CD1c-positive myeloid dendritic cell (primary cell): Measurements from ENCODE around the gene RPL36.
A peak's percentile ranks its signal among the peaks of the same experiment; 100 is the strongest.
"Not testable (repeated sequence)": the region's sequence is repeated elsewhere in the genome, so short reads cannot be mapped to it uniquely, and the experiment has no call there.

Experiments used
- DNase-seq: peaks from one replicate; pipeline ENCODE4 v3.0.0-alpha.2; 2016; ENCODE audit errors: extremely low spot score

RPL36 gene

DNA sequence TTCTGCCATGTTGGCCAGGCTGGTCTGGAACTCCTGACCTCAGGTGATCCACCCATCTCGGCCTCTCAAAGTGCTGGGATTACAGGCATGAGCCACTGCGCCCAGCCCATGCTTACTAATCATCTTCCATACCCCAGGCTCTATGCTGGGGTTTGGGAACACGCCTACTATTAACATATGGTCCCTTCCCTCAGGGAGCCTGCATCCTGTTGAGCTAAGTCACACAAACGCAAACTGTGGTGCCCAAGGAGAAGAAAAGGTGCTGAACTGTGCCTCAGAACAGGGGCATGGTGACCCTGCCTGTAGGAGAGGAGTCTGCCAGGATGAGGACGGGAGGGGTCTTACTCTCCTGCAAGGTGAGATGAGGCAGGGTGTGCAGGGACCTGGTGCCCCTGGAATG lies 15.4 kb upstream of the RPL36 start:
- no peak for DNase-seq

DNA sequence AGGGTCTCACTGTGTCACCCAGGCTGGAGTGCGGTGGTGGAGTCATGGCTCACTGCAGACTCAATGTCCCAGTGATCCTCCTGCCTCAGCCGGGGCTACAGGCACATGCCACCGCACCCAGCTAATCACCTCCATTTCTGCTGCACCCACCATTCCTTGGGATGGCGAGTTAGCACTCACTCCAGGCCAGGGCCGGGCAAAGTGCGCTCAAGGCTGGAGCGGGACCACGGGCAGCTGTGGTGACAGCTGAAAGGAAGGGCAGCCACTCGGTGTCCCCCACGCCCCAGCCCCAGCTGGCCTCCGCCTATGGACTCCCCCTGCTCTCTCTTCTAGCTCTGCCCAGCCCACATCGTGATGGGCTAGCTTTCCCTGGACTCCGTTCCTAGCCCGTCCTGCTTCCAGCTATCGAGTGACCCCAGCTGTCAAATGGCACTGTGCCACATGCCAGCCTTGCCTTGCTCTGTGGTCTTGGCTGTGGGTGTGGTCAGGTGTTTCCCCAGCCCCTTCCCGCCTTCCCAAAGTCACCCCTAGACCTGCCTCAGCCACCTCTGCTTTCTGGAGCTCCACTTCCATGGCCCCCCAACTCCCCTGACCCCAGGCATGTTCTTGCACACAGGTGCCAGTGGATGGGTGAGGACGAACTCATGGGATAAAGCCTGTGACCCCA lies 13.9 kb upstream of the RPL36 start:
- no peak for DNase-seq

- no peak for DNase-seq
Observed at GRCh38 chr19:5676772-5677105, 13.4 kb upstream of the RPL36 start.

DNA sequence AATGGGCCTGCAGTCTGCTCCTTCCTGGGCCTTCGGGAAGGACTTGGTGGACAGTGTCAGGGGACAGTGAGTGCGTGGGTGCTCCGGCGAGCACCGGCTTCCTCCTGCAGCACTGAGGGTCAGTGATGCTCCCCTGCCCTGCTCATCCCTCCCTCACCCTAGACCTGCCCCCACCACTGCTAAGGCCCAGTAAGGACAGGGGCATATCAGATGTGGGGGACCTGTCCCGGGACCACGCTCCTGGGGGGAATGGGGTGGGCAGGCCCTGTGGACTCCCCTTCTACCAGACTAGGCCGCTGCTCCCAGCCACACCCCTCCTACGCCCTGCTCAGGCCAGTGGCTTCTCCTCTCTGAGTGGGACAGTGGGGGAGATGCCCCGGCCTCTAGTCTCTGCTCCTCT lies 13.0 kb upstream of the RPL36 start:
- DNase-seq, result no peak

DNA sequence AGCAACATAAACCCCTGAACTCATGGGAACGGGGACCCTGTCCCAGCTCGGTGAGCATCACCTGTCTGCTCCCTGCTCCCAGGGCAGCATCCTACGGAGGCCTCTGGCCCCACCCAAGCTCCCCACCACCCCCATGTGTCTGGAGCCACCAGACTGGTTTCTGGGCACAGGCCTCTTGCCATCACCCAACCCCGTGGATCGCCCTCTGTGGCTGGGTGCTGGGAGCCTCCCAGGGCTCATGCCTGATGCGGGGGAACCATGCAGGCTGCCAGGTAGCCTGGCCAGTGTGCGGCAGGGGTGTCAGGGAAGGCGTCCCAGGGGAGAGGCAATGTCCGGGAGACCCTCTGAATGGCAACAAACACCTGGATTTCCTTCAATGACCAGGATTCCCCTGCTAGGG lies 12.5 kb upstream of the RPL36 start:
- DNase-seq, result no peak

GRCh38 chr19:5678071-5678718 lies 11.9 kb upstream of the RPL36 start:
- DNase-seq, result no peak

DNA sequence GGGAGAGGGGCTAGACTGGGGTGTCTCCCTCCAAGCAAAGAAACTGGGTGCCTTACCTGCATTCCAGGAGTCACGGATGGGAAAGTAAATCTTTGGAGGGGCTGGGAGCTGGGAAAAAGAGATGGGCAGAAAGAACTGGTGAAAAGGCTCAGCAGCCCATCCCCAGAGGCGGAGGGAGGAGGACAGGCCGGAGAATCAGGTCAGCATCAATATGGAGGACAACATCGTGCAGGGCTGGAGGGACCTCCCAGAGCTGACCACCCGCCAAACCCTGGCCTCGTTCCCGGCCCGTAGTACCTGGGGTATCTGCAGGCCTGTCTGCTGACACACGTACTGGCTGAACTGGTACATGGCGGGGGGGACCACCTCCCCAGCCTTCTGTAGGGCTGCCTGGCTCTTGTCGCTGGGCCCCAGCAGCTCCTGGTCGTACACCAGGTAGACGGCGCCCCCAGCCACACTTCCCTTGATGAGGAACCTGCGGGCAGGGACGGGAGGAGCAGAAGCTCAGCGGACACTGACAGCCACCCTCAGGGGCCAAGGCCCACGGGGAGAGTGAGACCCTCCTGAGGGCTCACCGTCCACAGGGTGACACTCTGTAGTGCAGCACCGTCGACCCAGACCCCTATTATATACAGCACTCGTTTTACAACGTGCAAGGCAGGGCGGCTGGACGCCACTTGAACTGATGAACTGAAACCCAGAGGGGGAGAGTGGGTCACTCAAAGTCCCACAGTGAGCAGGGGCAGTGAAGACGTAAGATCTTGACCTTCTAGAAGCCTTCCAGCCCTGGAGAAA lies 10.6 kb upstream of the RPL36 start:
- no peak for DNase-seq

- DNase-seq, result no peak
Observed at GRCh38 chr19:5680084-5680436, 10.0 kb upstream of the RPL36 start.

DNA sequence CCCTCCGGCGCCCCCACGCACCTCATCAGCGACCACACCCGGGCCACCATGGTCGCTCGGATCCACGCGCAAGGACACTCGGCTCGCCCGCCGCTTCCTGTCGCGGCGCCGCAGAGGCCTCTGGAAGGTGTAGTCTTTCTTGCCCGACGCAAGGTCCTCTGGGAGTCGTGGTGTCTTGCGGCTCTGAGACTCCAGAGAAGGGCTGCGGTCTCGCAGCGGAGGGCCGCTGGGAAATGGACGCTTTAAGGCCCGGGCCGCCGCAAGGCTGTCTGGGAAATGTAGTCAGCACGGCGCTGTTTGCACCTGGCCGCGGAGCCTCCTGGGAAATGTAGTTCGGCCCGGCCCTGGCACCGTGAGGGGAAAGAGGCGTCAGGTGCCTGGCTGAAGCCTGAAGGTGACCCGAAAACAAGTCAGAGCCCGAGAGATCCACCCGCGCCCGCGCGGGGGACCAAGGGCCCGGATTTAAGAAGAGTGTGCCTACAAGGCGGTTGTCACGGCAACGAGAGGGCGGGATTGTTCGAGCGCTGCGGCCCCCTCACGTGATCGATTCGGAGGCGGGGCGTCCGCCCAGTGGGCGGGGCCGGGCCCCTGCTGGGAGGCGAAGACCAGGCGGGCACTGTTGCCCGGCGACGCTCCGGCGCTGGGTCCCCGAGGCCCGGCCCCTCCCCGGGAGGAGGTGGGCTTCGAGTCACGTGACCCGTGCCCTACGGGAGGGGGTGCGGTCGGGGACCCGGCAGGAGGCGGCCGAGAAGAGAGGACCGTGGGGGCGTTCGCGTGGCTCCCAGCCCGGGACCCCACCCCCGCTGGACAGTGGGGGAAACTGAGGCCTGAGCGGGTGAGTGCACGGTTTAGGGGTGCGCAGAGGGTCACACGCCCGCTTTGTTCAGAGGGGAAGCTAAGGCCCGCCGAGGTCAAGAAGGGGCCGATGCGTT lies 9.4 kb upstream of the RPL36 start, which contains the start of the genes HSD11B1L and MICOS13:
HSD11B1L (plus strand) TSS at position 591 of the 932 bp plus-strand sequence. CDS start 3,806 bp downstream, outside the sequence.
MICOS13 (minus strand) TSS at position 80 of the 932 bp plus-strand sequence; CDS start at position 50, 30 bp downstream.
- peak; percentile 99 for DNase-seq

DNA sequence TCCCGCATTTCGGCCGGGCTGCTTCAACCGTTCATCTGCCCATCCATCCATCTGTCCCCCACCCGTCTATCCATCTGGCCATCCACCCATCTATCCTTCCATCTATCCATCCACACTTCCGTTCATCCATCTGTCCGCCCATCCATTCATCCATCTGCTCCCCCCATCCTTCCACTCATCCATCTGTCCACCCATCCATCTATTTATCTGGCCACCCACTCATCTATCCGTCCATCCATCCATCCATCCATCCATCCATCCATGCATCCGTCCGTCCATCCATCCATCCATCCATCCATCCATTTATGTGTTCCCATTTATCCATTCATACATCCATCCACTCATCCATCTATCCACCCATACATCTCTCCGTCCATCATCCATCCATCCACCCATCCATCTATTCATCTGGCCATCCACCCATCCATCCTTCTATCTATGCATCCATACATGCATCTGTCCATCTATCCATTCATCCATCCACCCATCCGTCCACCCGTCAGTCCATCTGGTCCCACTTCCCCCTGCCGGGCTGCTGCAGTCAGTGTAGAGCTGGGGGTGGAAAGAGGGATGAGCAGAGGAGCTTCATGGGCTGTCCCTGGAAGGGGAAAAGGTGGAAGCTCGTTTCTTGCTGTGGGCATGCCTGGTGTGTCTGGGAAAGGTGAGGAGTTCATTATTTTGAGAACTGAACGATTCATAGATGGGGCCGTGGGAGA lies 8.5 kb upstream of the RPL36 start:
- no peak for DNase-seq

- no peak for DNase-seq
Observed at GRCh38 chr19:5682107-5682482, 8.0 kb upstream of the RPL36 start.

DNA sequence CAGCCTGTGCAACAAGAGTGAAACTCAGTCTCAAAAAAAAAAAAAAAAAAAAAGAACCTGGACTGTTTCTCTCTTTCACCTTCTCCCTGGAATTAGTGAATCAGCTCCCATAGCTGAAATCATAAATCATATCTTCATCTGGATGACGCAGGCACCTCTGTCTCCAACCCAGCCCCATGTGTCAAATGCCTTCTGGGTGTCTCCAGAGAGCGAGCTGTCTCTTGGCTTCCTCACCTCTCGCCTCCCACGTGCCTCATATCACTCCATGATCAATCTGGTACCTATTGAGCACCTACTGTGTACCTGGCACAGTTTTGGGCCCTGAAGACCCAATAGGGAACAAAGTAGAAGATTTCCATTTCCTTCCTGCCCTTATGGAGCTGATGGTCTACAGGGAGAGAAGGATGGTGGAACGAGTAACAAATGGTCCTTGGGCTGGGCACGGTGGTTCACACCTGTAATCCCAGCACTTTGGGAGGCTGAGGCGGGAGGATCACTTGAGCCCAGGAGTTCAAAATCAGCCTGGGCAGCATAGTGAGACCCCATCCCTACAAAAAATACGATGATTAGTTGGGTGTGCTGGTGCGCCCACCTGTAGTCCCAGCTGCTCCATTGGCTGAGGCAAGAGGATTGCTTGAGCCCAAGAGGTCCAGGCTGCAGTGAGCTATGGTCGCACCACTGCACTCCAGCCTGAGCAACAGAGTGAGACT lies 6.8 kb upstream of the RPL36 start:
- DNase-seq, result no peak

GRCh38 chr19:5684694-5685430 lies 5.2 kb upstream of the RPL36 start:
- no peak for DNase-seq

DNA sequence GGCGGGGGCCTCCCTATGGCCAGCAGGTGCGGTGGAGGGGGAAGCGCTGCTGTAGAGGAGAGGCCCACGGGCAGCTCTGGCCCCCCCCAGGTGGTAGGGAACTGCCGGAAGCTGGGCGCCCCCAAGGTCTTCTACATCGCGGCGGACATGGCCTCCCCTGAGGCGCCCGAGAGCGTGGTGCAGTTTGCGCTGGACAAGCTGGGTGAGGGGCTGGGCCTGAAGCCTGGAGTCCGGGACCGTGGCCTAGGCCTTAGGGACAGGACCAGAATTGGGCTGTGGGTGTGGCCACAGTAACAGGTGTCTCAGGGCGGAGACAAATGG lies 3.8 kb upstream of the RPL36 start:
- no peak for DNase-seq

- DNase-seq, result peak; percentile 98
Observed at GRCh38 chr19:5686647-5687359, 3.3 kb upstream of the RPL36 start.

DNA sequence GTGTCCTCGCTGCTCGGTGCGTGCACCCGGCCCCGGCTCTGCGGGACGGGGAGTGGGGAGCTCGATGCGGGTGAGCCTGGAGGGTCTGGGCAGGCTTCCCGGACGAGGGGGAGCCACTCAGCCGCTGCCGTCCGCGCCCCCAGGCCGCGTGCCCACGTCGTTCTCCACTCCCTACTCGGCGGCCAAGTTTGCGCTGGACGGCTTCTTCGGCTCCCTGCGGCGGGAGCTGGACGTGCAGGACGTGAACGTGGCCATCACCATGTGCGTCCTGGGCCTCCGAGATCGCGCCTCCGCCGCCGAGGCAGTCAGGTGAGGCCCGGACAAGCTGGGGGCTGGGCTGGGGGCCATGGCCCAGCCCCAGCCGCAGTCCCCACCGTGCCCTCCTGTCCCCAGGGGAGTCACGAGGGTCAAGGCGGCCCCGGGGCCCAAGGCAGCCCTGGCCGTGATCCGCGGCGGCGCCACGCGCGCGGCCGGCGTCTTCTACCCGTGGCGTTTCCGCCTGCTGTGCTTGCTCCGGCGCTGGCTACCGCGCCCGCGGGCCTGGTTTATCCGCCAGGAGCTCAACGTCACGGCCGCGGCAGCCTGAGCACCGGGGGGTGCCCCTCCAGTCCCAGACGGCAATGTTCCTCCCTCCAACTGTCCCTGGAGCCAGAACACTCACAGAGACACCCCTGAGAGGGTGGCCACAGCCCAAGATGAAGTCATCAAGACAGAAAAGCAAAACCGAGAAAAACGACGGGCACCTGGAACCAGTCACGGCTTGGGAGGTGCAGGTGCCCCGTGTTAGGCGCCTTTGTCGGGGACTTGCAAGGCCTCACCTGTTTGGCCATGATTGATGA lies 2.5 kb upstream of the RPL36 start:
- DNase-seq, result no peak

DNA sequence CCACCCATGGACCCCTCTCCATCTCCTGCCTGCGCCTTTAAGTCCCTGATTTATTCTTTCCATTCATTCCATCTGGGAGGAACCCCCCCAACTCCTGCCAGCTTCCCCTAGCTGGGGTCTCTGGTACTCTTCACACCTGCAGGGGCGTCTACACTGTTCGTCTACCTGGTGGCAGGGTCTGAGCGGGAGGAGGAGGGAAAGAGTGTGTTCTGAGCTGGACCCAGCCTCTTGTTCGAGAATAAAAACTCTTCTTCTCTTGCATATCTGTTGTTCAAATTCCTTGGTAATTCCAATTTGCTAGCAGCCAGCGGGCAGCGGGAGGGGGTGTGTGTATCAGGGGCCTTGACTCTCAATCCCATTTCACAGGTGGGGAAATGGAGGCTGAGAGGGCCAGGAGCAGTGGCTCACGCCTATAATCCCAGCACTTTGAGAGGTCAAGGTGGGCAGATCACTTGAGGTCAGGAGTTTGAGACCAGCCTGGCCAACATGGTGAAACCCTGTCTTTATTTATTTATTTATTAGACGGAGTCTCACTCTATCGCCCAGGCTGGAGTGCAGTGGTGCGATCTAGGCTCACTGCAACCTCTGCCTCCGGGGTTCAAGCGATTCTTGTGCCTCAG lies 1.7 kb upstream of the RPL36 start:
- DNase-seq, result not testable (repeated sequence)
